Measurements from ENCODE around the gene TWSG1.

The TWSG1 gene

DNA sequence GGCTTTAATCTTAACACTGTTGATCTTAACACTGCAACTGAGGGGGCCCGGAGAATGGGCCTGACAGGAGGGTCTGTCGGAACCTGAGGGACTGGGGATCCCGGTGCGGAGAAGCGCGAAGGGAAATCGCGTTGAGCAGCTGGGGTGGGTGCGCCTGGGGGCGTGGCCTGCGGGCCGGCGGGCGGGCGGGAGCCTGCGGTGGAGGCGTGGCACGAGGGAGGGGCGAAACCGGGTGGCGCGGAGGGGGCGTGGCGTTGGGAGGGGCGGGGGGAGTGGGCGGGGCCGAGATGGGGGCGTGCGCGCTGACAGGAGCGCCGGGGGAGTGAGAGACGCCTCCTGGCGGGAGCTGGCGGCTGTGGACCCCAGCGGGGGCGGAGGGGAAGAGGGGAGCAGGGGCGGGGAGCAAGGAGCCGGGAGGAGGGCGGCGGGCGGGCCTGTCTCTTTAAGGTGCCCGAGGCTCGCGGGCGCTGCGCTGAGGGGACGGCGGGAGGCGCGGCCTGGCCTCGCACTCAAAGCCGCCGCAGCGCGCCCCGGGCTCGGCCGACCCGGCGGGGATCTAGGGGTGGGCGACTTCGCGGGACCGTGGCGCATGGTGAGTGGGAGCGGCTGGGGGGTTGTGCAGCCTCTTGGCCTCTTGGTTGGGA is at the start of gene TWSG1:
Gene TWSG1 (plus strand): TSS at position 445 of the 644 bp plus-strand sequence. CDS start 2,457 bp downstream, outside the sequence.
- peak; percentile 99 for DNase-seq

DNA sequence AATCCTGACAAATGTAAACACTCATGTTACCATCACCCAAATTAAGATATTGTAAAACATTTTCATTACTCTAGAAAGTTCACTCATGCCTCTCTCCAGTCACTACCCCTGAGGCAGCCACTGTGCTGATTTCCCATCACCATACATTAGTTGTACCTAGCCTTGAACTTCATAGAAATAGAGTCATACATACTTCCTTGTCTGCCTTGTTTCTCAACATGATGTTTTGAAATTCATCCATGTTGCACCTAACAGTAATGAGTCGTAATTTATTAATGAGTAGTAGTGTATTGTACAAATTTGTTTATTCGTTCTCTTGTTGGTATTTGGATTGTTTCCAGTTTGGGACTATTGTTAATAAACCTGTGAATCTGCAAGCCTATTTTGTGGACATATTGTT is 49.0 kb upstream of the TWSG1 start:
- no peak for DNase-seq

DNA sequence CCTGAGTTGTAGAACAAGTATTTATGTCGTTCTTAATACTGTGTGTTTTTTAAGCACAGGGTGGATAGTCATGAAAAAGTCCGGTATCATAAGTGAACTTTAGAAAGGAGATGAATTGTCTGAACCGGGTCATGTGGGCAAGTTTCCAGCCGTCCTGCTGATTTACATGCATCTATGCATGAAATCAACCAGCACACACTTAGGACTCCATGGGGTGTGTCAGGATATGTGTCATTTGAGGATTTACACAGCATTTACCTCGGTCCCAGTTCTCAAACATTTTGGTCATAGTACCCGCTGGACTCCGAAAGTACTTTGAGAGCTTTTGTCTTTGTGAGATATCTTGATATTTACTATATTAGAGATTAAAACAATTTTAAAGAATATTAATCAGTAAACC is 47.5 kb upstream of the TWSG1 start:
- peak; percentile 76 for DNase-seq

DNA sequence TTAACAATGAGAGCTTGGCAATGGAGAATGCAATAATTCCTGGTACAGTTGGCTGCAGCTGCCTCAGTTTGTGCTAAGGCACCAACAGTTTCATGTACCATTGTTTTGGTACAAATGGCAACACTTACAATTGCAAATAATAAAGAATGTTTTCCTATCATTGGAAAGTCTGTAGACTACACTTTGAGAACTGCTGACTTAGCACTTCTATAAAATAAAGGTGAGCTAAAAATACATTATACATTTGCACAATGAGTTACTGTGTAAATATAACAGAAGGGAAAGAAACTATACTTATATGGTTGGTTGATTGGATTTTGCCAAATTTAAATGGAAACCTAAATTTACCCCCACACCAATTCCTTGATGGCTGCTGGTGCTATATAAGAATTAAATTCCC is 44.9 kb upstream of the TWSG1 start:
- no peak for DNase-seq

DNA sequence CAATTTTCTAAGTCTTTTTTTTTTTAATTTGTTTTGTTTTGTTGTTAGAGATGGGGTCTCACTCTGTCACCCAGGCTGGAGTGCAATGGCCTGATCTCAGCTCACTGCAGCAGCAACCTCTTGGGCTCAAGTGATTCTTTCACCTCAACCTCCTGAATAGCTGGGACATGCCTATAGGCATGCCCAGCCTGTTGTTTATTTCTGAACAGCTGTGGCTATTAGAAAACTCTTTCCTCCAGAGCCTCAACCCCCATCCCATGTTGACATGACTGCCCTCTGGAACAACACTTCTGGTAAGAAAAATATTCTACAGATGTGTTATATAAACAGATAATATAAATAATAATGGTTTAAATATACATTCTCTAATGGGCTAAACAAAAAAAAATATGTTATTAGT is 44.4 kb upstream of the TWSG1 start:
- no peak for DNase-seq

DNA sequence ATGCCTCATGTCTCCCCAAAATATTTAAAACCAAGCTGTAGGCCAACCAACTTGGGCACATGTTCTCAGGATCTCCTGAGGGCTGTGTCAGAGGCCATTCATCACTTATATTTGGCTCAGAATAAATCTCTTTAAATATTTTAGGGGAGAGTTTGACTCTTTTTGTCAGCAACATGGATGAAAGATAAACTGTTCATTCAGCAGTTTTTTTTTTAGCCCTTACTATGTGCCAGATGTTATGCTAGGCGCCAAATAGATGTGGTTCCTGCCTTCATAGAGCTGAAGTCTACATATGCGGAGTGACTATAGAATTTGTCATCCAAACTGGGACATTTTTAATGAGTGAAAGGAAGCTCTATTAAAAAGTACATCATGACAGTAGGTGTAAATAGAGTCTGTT is 42.5 kb upstream of the TWSG1 start:
- DNase-seq = no peak

DNA sequence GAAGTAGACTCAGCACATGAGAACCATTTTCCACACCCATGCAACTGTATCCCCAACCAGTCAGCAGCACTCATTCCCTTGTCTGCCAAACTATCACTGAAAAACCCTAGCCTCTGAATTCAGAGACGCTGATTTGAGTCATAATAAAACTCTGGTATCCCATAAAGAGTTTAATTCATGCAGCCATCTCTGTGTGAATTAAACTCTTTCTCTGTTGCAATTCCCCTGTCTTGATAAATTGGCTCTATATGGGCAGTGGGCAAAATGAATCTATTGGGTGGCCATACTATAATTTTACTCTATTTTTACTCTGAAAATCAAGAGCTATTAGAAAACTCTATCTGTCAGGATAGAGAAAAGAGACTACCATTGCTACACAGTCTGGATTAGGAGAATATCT is 40.6 kb upstream of the TWSG1 start:
- DNase-seq = no peak

DNA sequence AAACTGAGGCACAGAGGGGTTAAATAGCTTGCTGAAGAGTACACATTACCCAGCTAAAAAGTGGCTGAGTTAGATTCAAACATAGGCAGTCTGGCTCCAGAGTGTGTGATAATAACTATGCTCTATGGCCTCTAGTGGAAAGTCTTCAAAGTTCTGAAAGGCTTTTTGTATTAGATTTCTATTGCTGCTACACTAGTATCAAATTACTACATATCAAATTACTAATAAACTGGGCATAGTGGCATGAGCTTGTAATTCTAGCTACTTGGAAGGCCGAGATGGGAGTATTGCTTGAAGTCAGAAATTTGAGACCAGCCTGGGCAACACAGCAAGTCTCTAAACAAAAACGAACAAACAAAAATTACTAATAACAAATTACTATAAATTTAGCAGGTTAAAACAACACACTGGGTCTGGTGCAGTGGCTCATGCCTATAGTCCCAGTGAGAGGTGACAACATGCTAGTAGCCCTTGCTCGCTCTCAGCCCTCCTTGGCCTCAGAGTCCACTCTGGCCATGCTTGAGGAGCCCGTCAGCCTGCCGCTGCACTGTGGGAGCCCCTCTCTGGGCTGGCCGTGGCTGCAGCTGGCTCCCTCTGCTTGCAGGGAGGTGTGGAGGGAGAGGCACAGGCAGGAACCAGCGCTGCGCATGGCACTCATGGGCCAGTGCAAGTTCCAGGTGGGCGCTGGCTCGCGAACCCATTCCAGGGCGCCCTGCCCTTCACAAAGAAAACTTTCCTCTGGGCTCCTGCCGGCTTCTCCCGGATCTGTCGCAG is 38.2 kb upstream of the TWSG1 start:
- no peak for DNase-seq

DNA sequence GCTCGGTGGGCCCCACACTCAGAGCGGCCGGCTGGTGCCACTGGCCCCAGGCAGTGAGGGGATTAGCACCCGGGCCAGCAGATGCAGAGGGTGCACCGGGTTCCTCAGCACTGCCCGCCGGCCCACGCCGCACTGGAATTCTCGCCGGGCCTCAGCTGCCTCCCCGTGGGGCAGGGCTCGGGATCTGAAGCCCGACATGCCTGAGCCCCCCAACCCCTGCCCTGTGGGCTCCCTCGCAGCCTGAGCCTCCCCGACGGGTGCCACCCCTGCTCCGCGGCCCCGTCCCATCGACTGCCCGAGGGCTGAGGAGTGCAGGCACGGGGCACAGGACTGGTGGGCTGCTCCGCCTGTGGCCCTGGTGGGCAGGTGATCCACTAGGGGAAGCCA is 37.6 kb upstream of the TWSG1 start:
- DNase-seq = no peak

DNA sequence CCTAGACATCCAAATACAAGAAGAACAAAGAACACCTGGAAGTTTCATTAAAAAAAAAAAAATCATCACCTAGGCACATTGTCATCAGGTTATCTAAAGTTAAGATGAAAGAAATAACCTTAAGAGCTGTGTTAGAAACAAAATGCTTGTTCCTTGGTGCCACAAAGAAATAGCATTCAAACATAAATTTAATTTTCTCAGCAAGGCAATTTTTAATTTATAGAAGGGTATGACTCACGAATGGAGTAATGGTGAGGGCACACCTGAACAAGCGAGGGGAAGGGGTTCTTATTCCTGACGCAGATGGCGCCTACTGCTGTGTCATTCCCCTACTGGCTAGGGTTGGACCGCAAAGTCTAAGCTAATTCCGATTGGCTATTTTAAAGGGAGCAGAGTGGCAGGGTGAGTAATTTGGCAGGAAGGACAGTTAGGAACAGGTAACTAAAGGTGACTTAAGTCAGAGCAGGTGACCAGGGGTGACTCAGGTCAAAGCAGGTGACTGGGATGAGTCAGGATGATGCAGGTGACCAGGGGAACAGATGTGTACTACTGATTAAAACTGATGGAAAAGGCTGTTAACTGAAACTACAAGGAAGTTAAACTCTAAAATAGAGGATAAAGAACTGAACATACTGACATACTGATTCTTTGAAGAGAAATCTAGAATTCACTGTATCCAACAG is 30.0 kb upstream of the TWSG1 start:
- no peak for DNase-seq

DNA sequence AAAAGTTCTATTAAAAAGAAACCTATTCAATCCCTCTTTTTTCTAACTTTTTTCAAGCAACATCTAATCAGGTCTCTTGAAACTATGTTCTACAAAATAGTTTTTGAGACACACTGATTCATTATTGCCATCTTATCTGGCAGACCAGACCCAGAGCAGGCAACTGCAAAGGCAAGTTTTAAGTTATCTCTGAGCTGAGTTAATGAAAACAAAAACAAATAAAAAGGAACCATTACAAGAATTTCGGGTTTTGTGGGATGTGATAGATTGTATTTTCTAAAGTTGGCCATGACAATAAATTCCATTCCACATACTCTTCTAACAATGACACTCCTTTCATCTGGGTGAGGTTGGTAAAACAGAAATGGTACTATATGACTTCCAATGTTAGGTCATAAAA is 15.2 kb upstream of the TWSG1 start:
- DNase-seq = no peak

DNA sequence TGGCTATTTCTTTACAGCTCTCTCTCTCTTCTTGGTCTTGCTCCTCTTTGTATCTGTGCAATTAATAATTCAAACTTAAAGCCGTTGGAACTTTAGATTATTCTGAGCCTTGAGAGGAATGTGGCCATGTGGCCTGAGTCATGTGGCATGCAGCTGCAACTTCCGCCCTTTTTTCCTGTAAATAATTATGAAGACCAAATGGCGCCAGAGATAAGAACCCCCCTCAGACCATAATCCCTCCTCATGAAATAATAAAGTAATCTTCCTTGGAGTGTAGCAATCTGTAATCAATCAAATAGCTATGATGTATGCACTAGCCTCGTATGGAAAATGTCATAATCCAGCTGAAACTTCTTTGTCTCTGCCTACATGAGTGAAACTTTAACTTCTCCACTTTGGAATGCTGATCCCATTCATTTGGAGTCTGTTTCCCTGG is 13.5 kb upstream of the TWSG1 start:
- DNase-seq = no peak

DNA sequence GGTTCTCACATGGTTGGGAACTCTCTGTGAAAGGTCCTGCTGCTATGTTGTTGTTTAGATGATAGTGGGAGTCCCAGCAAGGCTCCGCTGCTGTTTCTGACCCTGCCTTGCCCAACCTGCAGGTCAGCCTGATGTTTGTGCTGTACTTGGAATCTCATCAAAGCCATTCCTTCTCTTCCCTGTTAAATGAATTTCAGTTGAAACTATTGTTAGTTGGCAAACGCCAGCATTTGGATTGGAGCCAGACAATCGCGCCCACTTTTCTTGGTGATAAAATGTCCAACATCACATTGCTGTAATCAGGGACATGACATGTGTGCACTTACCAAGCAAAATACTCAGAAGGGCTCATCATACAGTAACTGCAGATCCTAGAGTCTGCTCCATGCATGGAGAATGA is 12.8 kb upstream of the TWSG1 start:
- DNase-seq = peak; percentile 38

DNA sequence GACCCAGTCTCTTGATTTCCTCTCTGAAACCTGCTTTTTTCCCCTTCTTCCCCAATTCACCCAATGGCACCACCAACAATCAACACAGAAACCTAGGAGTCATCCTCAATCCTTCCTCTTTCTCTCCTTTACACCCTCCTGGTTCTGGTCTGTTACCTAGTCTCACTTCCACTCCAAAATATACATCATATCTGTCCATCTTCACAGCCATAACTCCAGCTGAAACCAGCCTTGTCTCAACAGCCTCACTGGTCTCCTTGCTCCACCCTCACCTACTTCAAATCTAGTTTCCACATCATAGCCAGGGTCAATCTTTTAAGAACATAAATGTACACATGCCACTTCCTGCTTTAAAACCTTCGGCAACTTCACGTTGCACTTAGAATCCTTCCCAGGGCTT is 11.8 kb upstream of the TWSG1 start:
- no peak for DNase-seq

DNA sequence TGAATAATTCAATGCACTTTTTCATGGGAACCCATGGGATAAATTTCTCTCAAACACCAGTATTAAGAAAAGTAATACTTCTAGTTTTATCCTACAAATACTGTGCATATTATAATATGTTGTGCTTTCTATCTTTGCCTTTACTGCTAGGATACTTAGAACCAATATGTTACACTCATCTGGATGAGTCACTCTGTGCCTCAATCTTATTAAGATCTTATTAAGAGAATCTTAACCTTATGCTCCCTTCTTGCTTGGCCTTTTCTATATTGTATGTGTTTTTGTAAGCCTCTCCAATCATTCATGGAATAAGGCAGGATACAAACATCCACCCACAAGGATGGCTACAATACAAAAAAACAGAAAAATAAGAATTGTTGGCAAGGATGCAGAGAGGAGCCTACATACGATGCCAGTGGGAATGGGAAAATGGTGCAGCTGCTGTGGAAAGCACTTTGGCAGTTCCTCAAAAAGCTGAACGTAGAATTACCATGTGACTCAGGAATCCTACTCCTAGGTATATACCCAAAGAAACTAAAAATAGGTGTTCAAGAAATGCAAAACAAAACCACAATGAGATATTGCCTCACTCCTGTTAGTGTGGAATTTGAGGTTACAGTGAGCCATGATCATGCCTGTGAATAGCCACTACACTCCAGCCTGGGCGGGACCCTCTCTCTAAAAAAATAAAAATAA is 10.7 kb upstream of the TWSG1 start:
- no peak for DNase-seq

DNA sequence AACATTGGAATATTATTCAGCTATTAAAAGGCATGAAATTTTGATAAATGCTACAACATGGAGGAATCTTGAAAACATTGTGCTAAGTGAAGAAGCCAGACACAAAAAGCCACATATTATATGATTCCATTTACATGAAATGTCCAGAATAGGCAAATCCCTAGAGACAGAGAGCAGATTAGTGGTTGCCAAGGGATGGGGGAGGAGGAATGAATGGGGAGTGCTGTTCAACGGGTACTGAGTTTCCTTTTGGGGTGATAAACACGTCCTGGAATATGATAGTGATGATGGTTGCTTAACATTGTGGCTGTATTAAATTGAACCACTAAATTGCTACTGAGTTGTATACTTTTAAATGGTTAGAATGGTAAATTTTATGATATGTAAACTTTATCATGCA is 8.9 kb upstream of the TWSG1 start:
- DNase-seq = peak; percentile 15

DNA sequence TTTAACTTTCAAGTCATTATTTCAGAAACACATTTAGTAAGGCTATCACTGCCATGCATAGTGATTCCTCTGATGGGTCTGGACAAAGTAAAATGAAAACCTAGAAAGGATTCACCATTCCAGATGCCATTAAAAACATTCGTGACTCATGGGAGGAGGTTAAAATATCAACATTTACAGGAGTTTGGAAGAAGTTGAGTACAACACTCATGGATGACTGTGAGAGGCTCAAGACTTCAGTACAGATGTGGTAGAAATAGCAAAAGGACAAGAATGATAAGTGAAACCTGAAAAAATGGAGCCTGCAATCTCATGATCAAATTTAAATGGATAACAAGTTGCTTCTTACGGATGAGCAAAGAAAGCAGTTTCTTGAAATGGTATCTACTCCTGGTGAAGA is 5.8 kb upstream of the TWSG1 start:
- no peak for DNase-seq

DNA sequence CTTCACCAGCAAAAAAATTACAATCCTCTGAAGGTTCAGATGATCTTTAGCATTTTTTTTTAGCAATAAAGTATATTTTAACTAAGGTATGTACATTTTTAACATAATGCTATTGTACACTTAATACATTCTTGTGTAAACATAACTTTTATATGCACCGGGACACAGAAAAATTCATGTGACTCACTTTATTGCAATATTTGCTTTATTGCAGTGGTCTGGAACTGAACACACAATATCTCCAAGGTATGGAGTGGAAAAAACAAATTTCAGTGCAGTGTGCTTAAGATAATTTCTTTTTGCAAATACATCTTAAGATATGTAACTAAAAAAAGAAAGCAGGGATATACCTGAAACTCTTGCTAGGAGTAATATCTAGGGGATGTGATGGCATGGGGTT is 5.1 kb upstream of the TWSG1 start:
- no peak for DNase-seq

DNA sequence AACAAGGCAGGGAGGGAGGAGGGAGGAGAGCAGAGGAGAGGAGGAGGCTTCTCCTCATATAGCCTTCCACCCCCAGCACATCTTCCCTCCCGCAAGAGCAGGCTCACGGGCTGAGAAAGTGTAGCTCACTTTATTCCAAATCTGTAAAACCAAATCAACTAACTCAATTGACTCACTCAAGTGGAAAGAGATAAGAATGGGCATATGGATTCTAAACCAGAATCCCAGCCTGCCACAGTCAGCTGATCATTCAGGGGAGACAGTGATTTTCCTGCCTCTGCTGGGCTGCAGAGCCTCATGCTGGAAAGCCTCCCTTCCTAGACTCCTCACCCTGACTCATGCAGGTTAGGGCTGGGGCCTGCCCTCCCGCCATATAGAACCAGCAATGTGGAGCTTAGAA is 4.2 kb upstream of the TWSG1 start:
- DNase-seq = no peak

DNA sequence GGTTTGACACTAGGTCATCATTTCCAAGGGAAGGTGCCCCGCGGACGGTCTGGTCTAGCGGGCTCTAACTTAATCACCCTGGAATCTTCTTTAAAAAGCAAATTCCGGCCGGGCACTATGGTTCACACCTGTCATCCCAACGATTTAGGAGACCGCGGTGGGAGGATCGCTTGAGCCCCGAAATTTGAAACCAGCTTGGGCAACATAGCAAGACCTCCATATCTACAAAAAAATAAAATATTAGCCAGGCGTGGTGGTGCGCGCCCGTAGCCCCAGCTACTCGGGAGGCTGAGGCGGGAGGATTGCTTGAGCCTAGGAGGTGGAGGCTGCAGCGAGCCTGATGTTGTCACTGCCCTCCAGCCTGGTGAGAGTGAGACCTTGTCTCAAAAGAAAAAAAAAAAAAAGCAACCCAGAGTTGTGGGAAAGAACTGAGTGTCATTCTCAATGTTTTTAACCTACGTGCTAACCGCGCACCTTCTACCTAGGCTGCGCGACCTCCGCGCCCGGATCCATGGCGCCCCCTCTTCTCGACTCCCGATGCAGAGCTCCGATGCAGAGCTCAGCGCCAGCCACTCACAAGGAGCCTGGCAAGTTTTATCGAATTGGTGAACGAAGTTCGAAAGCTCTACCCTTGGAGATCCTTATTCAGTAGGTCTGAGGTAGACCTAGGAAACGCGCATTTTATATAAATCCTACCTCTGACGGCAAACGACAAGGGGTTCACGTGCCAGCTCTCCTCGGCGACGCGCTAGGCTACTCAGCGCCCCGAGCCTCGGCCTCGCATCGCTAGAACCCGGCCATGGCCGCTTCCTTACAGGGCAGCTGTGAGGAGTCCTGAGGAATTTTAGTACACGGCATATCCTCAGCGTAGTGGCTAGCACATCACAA is 888 bp upstream of the TWSG1 start:
- peak; percentile 94 for DNase-seq

DNA sequence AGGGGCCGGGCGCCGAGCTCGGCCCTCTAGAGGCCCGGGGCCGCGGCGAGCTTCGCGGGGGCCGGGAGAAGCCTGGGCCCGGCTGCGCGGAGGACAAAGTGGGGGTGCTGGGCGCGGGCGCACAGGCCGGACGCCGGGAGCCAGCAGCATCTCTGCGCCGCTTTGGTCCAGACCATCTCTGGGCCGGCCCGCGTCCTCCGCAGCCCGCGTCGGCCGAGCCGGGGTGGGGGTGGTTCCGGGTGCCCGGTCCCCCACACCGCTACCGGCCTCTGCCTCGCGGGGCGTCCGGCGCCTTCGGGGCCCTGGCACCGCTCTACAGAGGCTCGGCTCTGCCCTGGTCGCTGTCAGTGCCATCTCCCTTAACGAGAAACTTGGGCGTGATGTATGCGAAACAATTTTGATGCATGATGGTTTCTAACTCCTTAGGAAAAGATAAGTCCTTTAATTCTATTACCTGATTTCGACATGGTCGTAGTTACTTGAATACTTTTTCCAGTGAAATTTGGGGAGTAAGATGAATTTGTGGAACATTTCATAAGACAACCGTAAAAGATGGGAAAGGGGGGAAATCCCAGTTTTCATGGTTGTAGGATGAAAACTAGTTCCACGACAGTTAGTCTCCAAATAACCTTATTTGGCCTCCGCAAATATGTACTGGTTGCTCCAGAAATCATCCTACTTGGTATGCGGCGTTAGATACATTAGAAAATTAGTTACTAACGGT is 562 bp downstream of the TWSG1 start:
- DNase-seq = peak; percentile 85

DNA sequence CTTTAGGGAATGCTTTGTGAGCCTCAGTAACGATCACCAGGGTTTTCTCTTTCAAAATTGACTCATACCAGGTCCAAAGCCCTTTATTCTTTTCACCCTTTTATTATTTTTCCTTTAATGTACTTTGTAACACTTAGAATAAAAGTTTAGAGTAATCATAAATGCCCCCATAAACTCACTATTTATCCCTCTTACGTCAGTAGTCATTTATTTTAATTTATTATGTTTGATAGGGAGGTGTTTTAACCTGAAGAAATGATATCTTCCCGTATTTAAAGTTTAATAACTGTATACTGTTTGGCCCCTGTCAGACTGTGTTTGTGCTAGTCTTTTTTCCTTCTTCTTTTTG is 1.1 kb downstream of the TWSG1 start:
- DNase-seq = no peak

Data from NCI-H69 (cell line).